GM18526 (cell line): ENCODE results near the gene DCAF15.

ENCODE experiments used
- POLR2A ChIP-seq: IDR thresholded peaks from 3 replicates; pipeline ENCODE4 v1.6.1; 2011; ENCODE audit not compliant: insufficient read length; ENCODE audit errors: extremely low read depth

Gene DCAF15

GRCh38 chr19:13989487-13989886 lies 37.2 kb downstream of the DCAF15 start:
- no peak for TF ChIP-seq POLR2A

- TF ChIP-seq POLR2A, result no peak
Observed at GRCh38 chr19:13990085-13990484, 37.8 kb downstream of the DCAF15 start.

GRCh38 chr19:13992025-13992424 lies 39.7 kb downstream of the DCAF15 start:
- no peak for TF ChIP-seq POLR2A

- TF ChIP-seq POLR2A, result no peak
Observed at GRCh38 chr19:13993590-13994300, 41.4 kb downstream of the DCAF15 start.

- TF ChIP-seq POLR2A, result no peak
Observed at GRCh38 chr19:13995017-13995728, 42.9 kb downstream of the DCAF15 start.

- TF ChIP-seq POLR2A, result no peak
Observed at GRCh38 chr19:13995878-13996765, 43.8 kb downstream of the DCAF15 start.

GRCh38 chr19:13996928-13997630 lies 44.8 kb downstream of the DCAF15 start:
- TF ChIP-seq POLR2A, result no peak

- no peak for TF ChIP-seq POLR2A
Observed at GRCh38 chr19:13997631-13997962, 45.3 kb downstream of the DCAF15 start.

- TF ChIP-seq POLR2A, result no peak
Observed at GRCh38 chr19:13998426-13998825, 46.1 kb downstream of the DCAF15 start.

- TF ChIP-seq POLR2A, result no peak
Observed at GRCh38 chr19:13999085-13999484, 46.8 kb downstream of the DCAF15 start.

GRCh38 chr19:14000691-14001375 lies 48.5 kb downstream of the DCAF15 start:
- no peak for TF ChIP-seq POLR2A

GRCh38 chr19:14002571-14003250 lies 50.4 kb downstream of the DCAF15 start:
- TF ChIP-seq POLR2A, result no peak

GRCh38 chr19:14003251-14004055 lies 51.1 kb downstream of the DCAF15 start:
- TF ChIP-seq POLR2A, result no peak
